Heart right ventricle (tissue), 16 donors: Measurements from ENCODE around the gene RSF1. TPM values are rescaled to one million over a fixed set of nuclear protein-coding genes. Genes with fewer than 3 reads are reported as not detected.

ENCODE experiments used
- ATAC-seq, 8 donors: fragments of 200-7000 bp; cut with Tn5 transposase; one replicate each; pipeline ENCODE4 v1.9.1; 2020; ENCODE audit warnings: mild to moderate bottlenecking in 8 of 8, moderate library complexity in 8 of 8, moderate number of reproducible peaks in 1 of 8
- DNase-seq, 2 donors: peaks; one replicate each; pipeline ENCODE4 v3.0.0-alpha.2; 2020
- H3K27ac ChIP-seq, 10 donors: fragments of 200-600 bp; sonication (generic) in 2 of 10; one replicate each; pipeline versions ENCODE4 v1.5.0 to v1.8.0; 2020 to 2022; ENCODE audit warnings: mild to moderate bottlenecking in 3 of 10
- H3K27me3 ChIP-seq, 7 donors: fragments of 200-600 bp; one replicate each; pipeline ENCODE4 v1.8.0; 2021 to 2022; ENCODE audit warnings: mild to moderate bottlenecking in 2 of 7
- H3K36me3 ChIP-seq, 9 donors: fragments of 200-600 bp; sonication (generic) in 1 of 9; one replicate each; pipeline versions ENCODE4 v1.5.0 to v1.8.0; 2020 to 2022; ENCODE audit warnings: mild to moderate bottlenecking in 2 of 9
- H3K4me1 ChIP-seq, 9 donors: fragments of 200-600 bp; sonication (generic) in 1 of 9; one replicate each; pipeline versions ENCODE4 v1.5.0 to v1.8.0; 2020 to 2022; ENCODE audit warnings: mild to moderate bottlenecking in 4 of 9
- H3K4me3 ChIP-seq, 10 donors: fragments of 200-600 bp; sonication (generic) in 2 of 10; one replicate each; pipeline versions ENCODE4 v1.5.0 to v1.8.0; 2020 to 2022; ENCODE audit warnings: mild to moderate bottlenecking in 7 of 10, moderate library complexity in 2 of 10
- H3K9me3 ChIP-seq, 11 donors: fragments of 200-600 bp in 10 of 11; sonication (generic) in 2 of 11; one replicate each; pipeline versions ENCODE4 v1.5.0 to v1.8.0; 2013 to 2022; ENCODE audit warnings: mild to moderate bottlenecking in 2 of 11, control low read depth in 1 of 11, moderate library complexity in 1 of 11
- CTCF ChIP-seq, 9 donors: fragments of 200-600 bp; sonication (generic) in 2 of 9; IDR thresholded peaks; one replicate each; pipeline versions ENCODE4 v1.5.0 to v1.8.0; 2021 to 2022; ENCODE audit warnings: antibody characterized with exemption in 9 of 9, mild to moderate bottlenecking in 5 of 9, moderate library complexity in 1 of 9
- WGBS, 2 donors: extraction: QIAGEN DNeasy Blood & Tissue Kit; methylation state at CpG; one replicate each; pipeline ENCODE4 v1.1.7; 2013; ENCODE audit warnings: inconsistent platforms in 1 of 2; 5-methylcytosine and 5-hydroxymethylcytosine counted together
- intact Hi-C, 10 donors: fragments of 100-400 bp; cut with DNase I; formaldehyde crosslinking; loops; one replicate each; pipeline versions ENCODE4 v1.11.1 to v1.14.2; 2022
- polyA plus RNA-seq, 2 donors: library from polyadenylated mRNA; stranded (reverse); fragments of 200-250 nt; gene quantifications; one replicate each; pipeline ENCODE4 v1.2.3, GENCODE V29; 2013
- total RNA-seq, 10 donors: library from RNA; stranded (reverse); fragmentation: NEBNext Ultra II Directional in 3 of 10; extraction: Animal tissue kit (Norgen Biotek cat#: 25700) in 3 of 10; gene quantifications; one replicate each; pipeline versions ENCODE4 v1.2.1 to v1.2.4, GENCODE V29; 2021 to 2023
- donor health status: Arrhythmogenic right ventricular cardiomyopathy.
- donor health status: ischemic (EF 13 %, LVEDD 7.1; RV severe dilation, severe dysfunction).
- donor health status: healthy with polysubstance abuse.
- donor health status: DM: no; HTN: yes; CAD: no.
- donor health status: DM: no; HTN: no; CAD: no.
- donor health status: ischemic (EF 25% LVEDD 6.9; RV normal size, moderate dysfunction).
- donor health status: ischemic (EF 25% LVEDD 5.7; RV mildly dilated, moderate dysfunction).
- donor health status: healthy.
- donor health status: DM: yes; HTN: yes; CAD: no.
- donor health status: Ischemic cardiomyopathy.
- donor health status: ischemic (EF 35%, LVEDD 5.7; RV mildly dilated, moderate dysfunction).
- donor health status: nonischemic (EF 11% LVEDD 7.7; RV severe dilation, severe dysfunction).
- donor health status: DM: yes; HTN: yes; CAD: no.
- donor health status: PGD.
- donor health status: ischemic (EF 29% LVEDD 5.4; RV normal size, mild dysfunction).
- donor health status: nonischemic (EF 23%, LVEDD 6.1; RV moderate dilation, normal function).

RSF1 gene
- total and polyA plus RNA-seq, 12 donors, result 4.6 to 55.9 (median 42.6) TPM

- no peak for TF ChIP-seq CTCF (IDR thresholded peaks at IDR 0.05)
- no peak for ATAC-seq
- H3K36me3 ChIP-seq, result peaks cover 0 to 67% (median 8%) of the 10 kb centered on the region in 9 donors
- DNase-seq, result no peak
- no peaks in the 10 kb centered on the region for H3K9me3 ChIP-seq
- peak overlapping the region in 1 of 10 donors; percentile 43 for H3K27ac ChIP-seq
- peaks cover 0 to 43% (median 0%) of the 10 kb centered on the region in 9 donors for H3K4me1 ChIP-seq
- H3K4me3 ChIP-seq, result no peak overlapping the region
- WGBS, 2 donors, result 83 to 85% methylated on average over 4 of the region's 4 CpGs
- no peaks in the 10 kb centered on the region for H3K27me3 ChIP-seq
- intact Hi-C loops, result no loop called here
These were observed 190.3 kb downstream of the RSF1 start for GRCh38 chr11:77630157-77630710.

GRCh38 chr11:77619576-77620198 is 200.8 kb downstream of the RSF1 start:
- intact Hi-C loops, result no loop called here
- peak; percentile 40 to 75 (median 71) for TF ChIP-seq CTCF (IDR thresholded peaks at IDR 0.05)
- ATAC-seq (no peak), DNase-seq (no peak)
- H3K9me3 ChIP-seq, result no peaks in the 10 kb centered on the region
- H3K4me3 ChIP-seq, result no peak overlapping the region
- peaks cover 0 to 96% (median 54%) of the 10 kb centered on the region in 9 donors for H3K36me3 ChIP-seq
- no peak overlapping the region for H3K27ac ChIP-seq
- 92 to 93% methylated on average over 3 of the region's 3 CpGs for WGBS, 2 donors
- no peaks in the 10 kb centered on the region for H3K27me3 ChIP-seq
- no peaks in the 10 kb centered on the region for H3K4me1 ChIP-seq

GRCh38 chr11:77617892-77618291 is 202.6 kb downstream of the RSF1 start:
- H3K9me3 ChIP-seq, result no peaks in the 10 kb centered on the region
- H3K4me3 ChIP-seq, result no peak overlapping the region
- ATAC-seq (no peak), DNase-seq (no peak)
- intact Hi-C loops, result no loop called here
- no peak for TF ChIP-seq CTCF (IDR thresholded peaks at IDR 0.05)
- no peaks in the 10 kb centered on the region for H3K4me1 ChIP-seq
- H3K27ac ChIP-seq, result no peak overlapping the region
- H3K27me3 ChIP-seq, result no peaks in the 10 kb centered on the region
- WGBS, 2 donors, result 85 to 87% methylated on average over 3 of the region's 3 CpGs
- H3K36me3 ChIP-seq, result peaks cover 0 to 94% (median 45%) of the 10 kb centered on the region in 9 donors

- intact Hi-C loops, result no loop called here
- H3K9me3 ChIP-seq, result no peaks in the 10 kb centered on the region
- no peak for DNase-seq
- H3K4me1 ChIP-seq, result no peaks in the 10 kb centered on the region
- peaks cover 0 to 96% (median 10%) of the 10 kb centered on the region in 9 donors for H3K36me3 ChIP-seq
- TF ChIP-seq CTCF (IDR thresholded peaks at IDR 0.05), result no peak
- no peaks in the 10 kb centered on the region for H3K27me3 ChIP-seq
- ATAC-seq, result no peak
- no peak overlapping the region for H3K4me3 ChIP-seq
- no peak overlapping the region for H3K27ac ChIP-seq
These were observed 208.6 kb downstream of the RSF1 start for GRCh38 chr11:77611921-77612320.

Other genes with a start within 250 kb of the RSF1 start
- 1 to 10 TPM in 3 of 10 donors, under 1 TPM in 7; 0.42 to 2.1 (median 0.87) TPM for gene AQP11, start 230.8 kb downstream of the RSF1 start, total RNA-seq
- gene AQP11, start 230.8 kb downstream of the RSF1 start, polyA plus RNA-seq, result under 1 TPM; 0.22 to 0.52 TPM
- gene CLNS1A, start 182.9 kb downstream of the RSF1 start, total RNA-seq, result 10 to 100 TPM; 66.2 to 85.9 (median 77.3) TPM
- 10 to 100 TPM; 33.0 to 59.7 TPM for gene CLNS1A, start 182.9 kb downstream of the RSF1 start, polyA plus RNA-seq
- 100 to 1,000 TPM in 4 of 10 donors, 10 to 100 TPM in 6; 52.4 to 146 (median 84.7) TPM for gene AAMDC, start 422 bp upstream of the RSF1 start, total RNA-seq
- 100 to 1,000 TPM; 135 to 324 TPM for gene AAMDC, start 422 bp upstream of the RSF1 start, polyA plus RNA-seq
- gene INTS4, start 173.9 kb upstream of the RSF1 start, total RNA-seq, result 10 to 100 TPM; 12.2 to 20.2 (median 16.8) TPM
- 10 to 100 TPM; 12.8 to 14.9 TPM for gene INTS4, start 173.9 kb upstream of the RSF1 start, polyA plus RNA-seq
- gene KCTD14, start 202.6 kb upstream of the RSF1 start, total RNA-seq, result under 1 TPM in 9 of 10 donors, not detected in 1; 0.17 to 0.53 (median 0.21) TPM
- under 1 TPM; 0.15 to 0.49 TPM for gene KCTD14, start 202.6 kb upstream of the RSF1 start, polyA plus RNA-seq
- gene THRSP, start 243.1 kb upstream of the RSF1 start, total RNA-seq, result 1 to 10 TPM in 6 of 10 donors, under 1 TPM in 1, not detected in 3; 0.21 to 7.7 (median 3.5) TPM
- gene THRSP, start 243.1 kb upstream of the RSF1 start, polyA plus RNA-seq, result 10 to 100 TPM; 13.6 to 25.4 TPM